Colonic mucosa (tissue), 4 donors: ENCODE measurements around the gene UQCRHL. TPM values are rescaled to one million over a fixed set of nuclear protein-coding genes. Genes with fewer than 3 reads are reported as not detected.

ENCODE experiments used
- DNase-seq: peaks from one replicate; pipeline ENCODE4 v3.0.0-alpha.2; 2020
- H3K27ac ChIP-seq: fragments of 200-600 bp; one replicate; pipeline ENCODE4 v1.8.0; 2021
- H3K27me3 ChIP-seq: fragments of 200-600 bp; one replicate; pipeline ENCODE4 v1.8.0; 2021
- H3K36me3 ChIP-seq: fragments of 200-600 bp; one replicate; pipeline ENCODE4 v1.8.0; 2021
- H3K4me1 ChIP-seq: fragments of 200-600 bp; one replicate; pipeline ENCODE4 v1.8.0; 2021; ENCODE audit warnings: mild to moderate bottlenecking
- H3K4me3 ChIP-seq: fragments of 200-600 bp; one replicate; pipeline ENCODE4 v1.8.0; 2021
- H3K9ac ChIP-seq, 2 donors: one replicate each; pipeline ENCODE4 v1.7.0; 2013; ENCODE audit warnings: control low read depth in 2 of 2, low read depth in 2 of 2, low read length in 2 of 2
- H3K9me3 ChIP-seq: fragments of 200-600 bp; one replicate; pipeline ENCODE4 v1.8.0; 2021
- CTCF ChIP-seq: fragments of 200-600 bp; IDR thresholded peaks from one replicate; pipeline ENCODE4 v1.8.0; 2022; ENCODE audit warnings: antibody characterized with exemption, mild to moderate bottlenecking
- intact Hi-C: fragments of 100-400 bp; cut with DNase I; formaldehyde crosslinking; loops from one replicate; pipeline ENCODE4 v1.14.1; 2022
- total RNA-seq, 2 donors: library from RNA; stranded (reverse); fragmentation: NEBNext Ultra II Directional in 1 of 2; extraction: Animal tissue kit (Norgen Biotek cat#: 25700) in 1 of 2; gene quantifications; one replicate each; pipeline ENCODE4 v1.2.1, GENCODE V29; 2021
- donor health status: healthy.
- donor health status: DM: no; HTN: no; CAD: no.
- donor health status: DM: no; HTN: no; CAD: no.

Gene UQCRHL
- total RNA-seq, 2 donors from 2014 or later, result 2.4 to 3.2 TPM

- no peak for DNase-seq
- no peaks in the 10 kb centered on the region for H3K9me3 ChIP-seq
- no peak overlapping the region for H3K4me3 ChIP-seq
- H3K36me3 ChIP-seq, result no peaks in the 10 kb centered on the region
- no peak overlapping the region for H3K27ac ChIP-seq
- intact Hi-C loops, result no loop called here
- H3K27me3 ChIP-seq, result no peaks in the 10 kb centered on the region
- no peaks in the 10 kb centered on the region for H3K4me1 ChIP-seq
- TF ChIP-seq CTCF, result no peak
- H3K9ac ChIP-seq, result no peak overlapping the region
Observed at GRCh38 chr1:15825800-15826199, 18.4 kb upstream of the UQCRHL start.

- TF ChIP-seq CTCF, result no peak
- H3K27ac ChIP-seq, result no peak overlapping the region
- DNase-seq, result no peak
- H3K36me3 ChIP-seq, result no peaks in the 10 kb centered on the region
- no peak overlapping the region for H3K9ac ChIP-seq
- H3K9me3 ChIP-seq, result no peaks in the 10 kb centered on the region
- H3K4me1 ChIP-seq, result no peaks in the 10 kb centered on the region
- intact Hi-C loops, result no loop called here
- no peaks in the 10 kb centered on the region for H3K27me3 ChIP-seq
- H3K4me3 ChIP-seq, result no peak overlapping the region
Observed at GRCh38 chr1:15820478-15820877, 13.0 kb upstream of the UQCRHL start.

GRCh38 chr1:15816674-15817073 is 9.2 kb upstream of the UQCRHL start:
- Histone ChIP-seq H3K4me3 (no peak overlapping the region), H3K9me3 (no peaks in the 10 kb centered on the region), H3K36me3 (no peaks in the 10 kb centered on the region), H3K27ac (no peak overlapping the region), H3K4me1 (no peaks in the 10 kb centered on the region), H3K27me3 (no peaks in the 10 kb centered on the region), H3K9ac (no peak overlapping the region)
- no peak for DNase-seq
- TF ChIP-seq CTCF, result no peak
- intact Hi-C loops, result loop anchor here (5.0 kb wide), 1 partner anchor 176 kb away; no protein-coding TSS in a partner anchor

GRCh38 chr1:15810073-15810472 is 2.6 kb upstream of the UQCRHL start:
- Histone ChIP-seq H3K9ac (no peak overlapping the region), H3K4me1 (no peaks in the 10 kb centered on the region), H3K27me3 (no peaks in the 10 kb centered on the region), H3K9me3 (no peaks in the 10 kb centered on the region), H3K4me3 (no peak overlapping the region), H3K27ac (no peak overlapping the region), H3K36me3 (no peaks in the 10 kb centered on the region)
- DNase-seq, result no peak
- TF ChIP-seq CTCF, result no peak
- intact Hi-C loops, result no loop called here

- Histone ChIP-seq H3K27me3 (no peaks in the 10 kb centered on the region), H3K36me3 (no peaks in the 10 kb centered on the region), H3K9me3 (no peaks in the 10 kb centered on the region), H3K9ac (no peak overlapping the region), H3K27ac (no peak overlapping the region), H3K4me3 (no peak overlapping the region), H3K4me1 (no peaks in the 10 kb centered on the region)
- no peak for DNase-seq
- no peak for TF ChIP-seq CTCF
- intact Hi-C loops, result no loop called here
Observed at GRCh38 chr1:15808955-15809354, 1.5 kb upstream of the UQCRHL start.

- H3K27me3 ChIP-seq, result no peaks in the 10 kb centered on the region
- no peak for DNase-seq
- intact Hi-C loops, result no loop called here
- no peaks in the 10 kb centered on the region for H3K9me3 ChIP-seq
- no peak overlapping the region for H3K9ac ChIP-seq
- H3K4me1 ChIP-seq, result no peaks in the 10 kb centered on the region
- H3K27ac ChIP-seq, result no peak overlapping the region
- no peaks in the 10 kb centered on the region for H3K36me3 ChIP-seq
- TF ChIP-seq CTCF, result no peak
- H3K4me3 ChIP-seq, result no peak overlapping the region
Observed at GRCh38 chr1:15807121-15807520, 328 bp downstream of the UQCRHL start.
